ENCODE results near the gene SH3RF1. TPM values are rescaled to one million over a fixed set of nuclear protein-coding genes. Genes with fewer than 3 reads are reported as not detected.

Gene SH3RF1
- total RNA-seq, 1 experiment from 2014 or later, result 5.8 TPM

- no peaks in the 10 kb centered on the region for H3K9me3 ChIP-seq (replicated peaks)
- H3K4me1 ChIP-seq, result no peaks in the 10 kb centered on the region
- no peaks in the 10 kb centered on the region for H3K27me3 ChIP-seq
- no peak for DNase-seq
- no peaks in the 10 kb centered on the region for H3K36me3 ChIP-seq
- no peak overlapping the region for H3K27ac ChIP-seq
- H3K4me3 ChIP-seq, result no peak overlapping the region
Measured at GRCh38 chr4:169233691-169234090, 37.1 kb downstream of the SH3RF1 start.

GRCh38 chr4:169231647-169232262 is 39.0 kb downstream of the SH3RF1 start:
- Histone ChIP-seq H3K9me3 (replicated peaks) (no peaks in the 10 kb centered on the region), H3K27ac (no peak overlapping the region)

GRCh38 chr4:169229571-169230028 is 41.2 kb downstream of the SH3RF1 start:
- H3K4me1 ChIP-seq, result no peaks in the 10 kb centered on the region
- no peak for DNase-seq
- H3K27me3 ChIP-seq, result no peaks in the 10 kb centered on the region
- no peak overlapping the region for H3K4me3 ChIP-seq
- no peaks in the 10 kb centered on the region for H3K36me3 ChIP-seq
- no peak overlapping the region for H3K27ac ChIP-seq
- no peaks in the 10 kb centered on the region for H3K9me3 ChIP-seq (replicated peaks)

More at GRCh38 chr4:169231647-169232262, 39.0 kb downstream of the SH3RF1 start:
- Histone ChIP-seq H3K4me3 (no peak overlapping the region), H3K27me3 (no peaks in the 10 kb centered on the region), H3K36me3 (no peaks in the 10 kb centered on the region), H3K4me1 (no peaks in the 10 kb centered on the region)
- DNase-seq, result no peak

- DNase-seq, result no peak
- Histone ChIP-seq H3K4me1 (no peaks in the 10 kb centered on the region), H3K27me3 (no peaks in the 10 kb centered on the region), H3K36me3 (no peaks in the 10 kb centered on the region), H3K9me3 (replicated peaks) (no peaks in the 10 kb centered on the region), H3K4me3 (no peak overlapping the region), H3K27ac (no peak overlapping the region)
Measured at GRCh38 chr4:169228076-169228475, 42.7 kb downstream of the SH3RF1 start.

GRCh38 chr4:169226565-169226964 is 44.2 kb downstream of the SH3RF1 start:
- Histone ChIP-seq H3K36me3 (no peaks in the 10 kb centered on the region), H3K27me3 (no peaks in the 10 kb centered on the region), H3K9me3 (replicated peaks) (no peaks in the 10 kb centered on the region), H3K27ac (no peak overlapping the region), H3K4me3 (no peak overlapping the region), H3K4me1 (no peaks in the 10 kb centered on the region)
- DNase-seq, result no peak

GRCh38 chr4:169225812-169226211 is 44.9 kb downstream of the SH3RF1 start:
- no peak for DNase-seq
- no peaks in the 10 kb centered on the region for H3K27me3 ChIP-seq
- H3K27ac ChIP-seq, result no peak overlapping the region
- H3K36me3 ChIP-seq, result no peaks in the 10 kb centered on the region
- H3K9me3 ChIP-seq (replicated peaks), result no peaks in the 10 kb centered on the region
- H3K4me1 ChIP-seq, result no peaks in the 10 kb centered on the region
- no peak overlapping the region for H3K4me3 ChIP-seq

- Histone ChIP-seq H3K27me3 (no peaks in the 10 kb centered on the region), H3K27ac (no peak overlapping the region), H3K36me3 (no peaks in the 10 kb centered on the region), H3K4me1 (no peaks in the 10 kb centered on the region), H3K9me3 (replicated peaks) (no peaks in the 10 kb centered on the region), H3K4me3 (no peak overlapping the region)
- DNase-seq, result no peak
Measured at GRCh38 chr4:169225058-169225751, 45.6 kb downstream of the SH3RF1 start.

GRCh38 chr4:169222761-169223160 is 48.0 kb downstream of the SH3RF1 start:
- no peaks in the 10 kb centered on the region for H3K27me3 ChIP-seq
- H3K27ac ChIP-seq, result no peak overlapping the region
- peaks cover 10% of the 10 kb centered on the region for H3K4me1 ChIP-seq
- DNase-seq, result no peak
- H3K36me3 ChIP-seq, result no peaks in the 10 kb centered on the region
- no peak overlapping the region for H3K4me3 ChIP-seq
- no peaks in the 10 kb centered on the region for H3K9me3 ChIP-seq (replicated peaks)

- no peak overlapping the region for H3K27ac ChIP-seq
- no peaks in the 10 kb centered on the region for H3K36me3 ChIP-seq
- H3K4me1 ChIP-seq, result peaks cover 10% of the 10 kb centered on the region
- no peaks in the 10 kb centered on the region for H3K9me3 ChIP-seq (replicated peaks)
- no peak for DNase-seq
- H3K27me3 ChIP-seq, result no peaks in the 10 kb centered on the region
- no peak overlapping the region for H3K4me3 ChIP-seq
Measured at GRCh38 chr4:169221662-169222061, 49.1 kb downstream of the SH3RF1 start.

- DNase-seq, result no peak
- H3K36me3 ChIP-seq, result no peaks in the 10 kb centered on the region
- no peaks in the 10 kb centered on the region for H3K27me3 ChIP-seq
- H3K9me3 ChIP-seq (replicated peaks), result no peaks in the 10 kb centered on the region
- H3K27ac ChIP-seq, result no peak overlapping the region
- no peak overlapping the region for H3K4me3 ChIP-seq
- peaks cover 10% of the 10 kb centered on the region for H3K4me1 ChIP-seq
Measured at GRCh38 chr4:169220854-169221411, 49.8 kb downstream of the SH3RF1 start.

- no peaks in the 10 kb centered on the region for H3K27me3 ChIP-seq
- H3K27ac ChIP-seq, result no peak overlapping the region
- H3K4me3 ChIP-seq, result no peak overlapping the region
- H3K4me1 ChIP-seq, result peaks cover 10% of the 10 kb centered on the region
- no peaks in the 10 kb centered on the region for H3K9me3 ChIP-seq (replicated peaks)
- H3K36me3 ChIP-seq, result no peaks in the 10 kb centered on the region
- DNase-seq, result no peak
Measured at GRCh38 chr4:169220447-169220846, 50.3 kb downstream of the SH3RF1 start.

- H3K36me3 ChIP-seq, result no peaks in the 10 kb centered on the region
- DNase-seq, result peak; percentile 11 to 48
Measured at GRCh38 chr4:169219440-169219839, 51.3 kb downstream of the SH3RF1 start.

GRCh38 chr4:169215656-169216055 is 55.1 kb downstream of the SH3RF1 start:
- H3K9me3 ChIP-seq (replicated peaks), result no peaks in the 10 kb centered on the region
- H3K4me3 ChIP-seq, result no peak overlapping the region
- H3K4me1 ChIP-seq, result peaks cover 10% of the 10 kb centered on the region
- H3K36me3 ChIP-seq, result no peaks in the 10 kb centered on the region
- H3K27me3 ChIP-seq, result no peaks in the 10 kb centered on the region
- H3K27ac ChIP-seq, result no peak overlapping the region
- DNase-seq, result no peak

More at GRCh38 chr4:169219440-169219839, 51.3 kb downstream of the SH3RF1 start:
- Histone ChIP-seq H3K4me1 (peaks cover 10% of the 10 kb centered on the region), H3K9me3 (replicated peaks) (no peaks in the 10 kb centered on the region), H3K4me3 (no peak overlapping the region), H3K27ac (no peak overlapping the region), H3K27me3 (no peaks in the 10 kb centered on the region)

GRCh38 chr4:169212981-169213380 is 57.8 kb downstream of the SH3RF1 start:
- H3K27ac ChIP-seq, result no peak overlapping the region
- no peaks in the 10 kb centered on the region for H3K9me3 ChIP-seq (replicated peaks)
- no peaks in the 10 kb centered on the region for H3K36me3 ChIP-seq
- H3K4me3 ChIP-seq, result no peak overlapping the region
- DNase-seq, result no peak
- H3K27me3 ChIP-seq, result no peaks in the 10 kb centered on the region
- no peaks in the 10 kb centered on the region for H3K4me1 ChIP-seq

GRCh38 chr4:169210504-169211118 is 60.1 kb downstream of the SH3RF1 start:
- no peaks in the 10 kb centered on the region for H3K36me3 ChIP-seq

More at GRCh38 chr4:169210504-169211118, 60.1 kb downstream of the SH3RF1 start:
- H3K27ac ChIP-seq, result no peak overlapping the region
- no peaks in the 10 kb centered on the region for H3K4me1 ChIP-seq
- no peak for DNase-seq
- no peak overlapping the region for H3K4me3 ChIP-seq
- H3K27me3 ChIP-seq, result no peaks in the 10 kb centered on the region
- H3K9me3 ChIP-seq (replicated peaks), result no peaks in the 10 kb centered on the region
